ENCODE measurements around the gene CPED1. TPM values are rescaled to one million over a fixed set of nuclear protein-coding genes. Genes with fewer than 3 reads are reported as not detected.
"Not testable (repeated sequence)": the region's sequence is repeated elsewhere in the genome, so short reads cannot be mapped to it uniquely, and the experiment has no call there.

CPED1 gene
- total RNA-seq, 1 donor from 2014 or later = not detected

DNA sequence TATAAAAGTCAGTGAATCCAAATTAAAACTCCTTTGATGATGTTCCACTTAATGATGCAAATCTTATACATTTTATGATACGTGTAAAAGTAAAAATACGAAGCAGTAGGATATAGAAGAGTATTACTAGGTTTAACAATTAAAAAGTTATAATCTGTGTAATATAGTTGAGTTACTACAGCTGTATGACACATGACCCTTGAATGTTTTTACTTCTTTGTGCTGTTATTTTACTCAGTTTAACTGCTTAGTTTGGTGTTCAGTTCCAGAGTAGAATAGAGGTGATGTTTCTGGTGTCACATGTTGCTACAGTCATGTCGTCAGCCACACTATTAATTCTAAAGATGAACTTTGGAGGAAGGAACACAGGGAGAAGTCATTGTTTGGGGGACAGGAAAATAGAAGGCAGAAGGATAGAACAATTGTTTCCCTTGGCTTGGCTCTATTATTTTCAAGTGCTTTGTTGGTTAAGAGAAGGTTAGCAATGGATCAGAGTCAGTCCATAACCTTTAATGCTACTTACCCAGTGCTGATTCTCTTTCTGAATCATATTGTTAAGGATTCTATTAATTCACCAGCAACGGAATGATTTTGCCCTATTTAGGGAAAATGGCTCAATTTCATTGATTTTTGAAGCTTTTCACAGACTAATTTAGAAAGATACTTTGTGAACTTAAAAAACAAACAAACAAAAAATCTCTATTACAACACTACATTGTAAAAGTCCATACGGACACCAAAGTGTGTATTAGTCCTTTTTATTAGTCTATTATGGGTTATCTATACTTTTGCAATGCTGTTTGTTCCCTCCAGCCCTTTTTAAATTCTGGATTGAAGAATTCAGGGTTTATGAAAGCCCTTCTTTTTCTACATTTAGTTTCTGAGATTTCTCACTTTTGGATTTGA is 73.4 kb downstream of the CPED1 start:
- intact Hi-C loops (cut with micrococcal nuclease) = no loop called here

DNA sequence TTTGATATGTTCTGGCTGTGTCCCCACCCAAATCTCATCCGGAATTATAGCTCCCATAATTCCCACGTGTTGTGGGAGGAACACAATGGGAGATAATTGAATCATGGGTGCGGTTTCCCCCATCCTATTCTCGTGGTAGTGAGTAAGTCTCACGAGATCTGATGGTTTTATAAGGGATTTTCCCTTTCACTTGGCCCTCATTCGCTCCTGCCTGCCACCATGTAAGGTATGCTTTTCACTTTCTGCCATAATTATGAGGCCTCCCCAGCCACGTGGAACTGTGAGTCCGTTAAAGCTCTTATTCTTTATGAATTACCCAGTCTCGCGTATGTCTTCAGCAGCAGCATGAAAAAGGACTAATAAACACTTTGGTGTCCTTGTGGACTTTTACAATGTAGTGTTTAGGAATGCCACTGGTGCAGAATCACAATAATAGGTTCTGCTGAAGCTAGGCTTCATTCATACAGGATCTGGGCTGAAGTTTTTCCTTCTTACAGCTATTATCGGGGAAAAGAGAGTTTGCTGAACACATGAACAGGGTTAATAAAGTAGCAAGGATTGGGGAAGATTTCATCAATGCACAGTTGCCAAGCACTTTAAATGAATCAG is 74.3 kb downstream of the CPED1 start:
- intact Hi-C loops (cut with micrococcal nuclease) = no loop called here

DNA sequence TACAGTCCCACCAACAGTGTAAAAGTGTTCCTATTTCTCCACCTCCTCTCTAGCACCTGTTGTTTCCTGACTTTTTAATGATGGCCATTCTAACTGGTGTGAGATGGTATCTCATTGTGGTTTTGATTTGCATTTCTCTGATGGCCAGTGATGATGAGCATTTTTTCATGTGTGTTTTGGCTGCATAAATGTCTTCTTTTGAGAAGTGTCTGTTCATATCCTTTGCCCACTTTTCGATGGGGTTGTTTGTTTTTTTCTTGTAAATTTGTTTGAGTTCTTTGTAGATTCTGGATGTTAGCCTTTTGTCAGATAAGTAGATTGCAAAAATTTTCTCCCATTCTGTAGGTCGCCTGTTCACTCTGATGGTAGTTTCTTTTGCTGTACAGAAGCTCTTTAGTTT is 79.2 kb downstream of the CPED1 start:
- intact Hi-C loops (cut with micrococcal nuclease) = not testable (repeated sequence)

DNA sequence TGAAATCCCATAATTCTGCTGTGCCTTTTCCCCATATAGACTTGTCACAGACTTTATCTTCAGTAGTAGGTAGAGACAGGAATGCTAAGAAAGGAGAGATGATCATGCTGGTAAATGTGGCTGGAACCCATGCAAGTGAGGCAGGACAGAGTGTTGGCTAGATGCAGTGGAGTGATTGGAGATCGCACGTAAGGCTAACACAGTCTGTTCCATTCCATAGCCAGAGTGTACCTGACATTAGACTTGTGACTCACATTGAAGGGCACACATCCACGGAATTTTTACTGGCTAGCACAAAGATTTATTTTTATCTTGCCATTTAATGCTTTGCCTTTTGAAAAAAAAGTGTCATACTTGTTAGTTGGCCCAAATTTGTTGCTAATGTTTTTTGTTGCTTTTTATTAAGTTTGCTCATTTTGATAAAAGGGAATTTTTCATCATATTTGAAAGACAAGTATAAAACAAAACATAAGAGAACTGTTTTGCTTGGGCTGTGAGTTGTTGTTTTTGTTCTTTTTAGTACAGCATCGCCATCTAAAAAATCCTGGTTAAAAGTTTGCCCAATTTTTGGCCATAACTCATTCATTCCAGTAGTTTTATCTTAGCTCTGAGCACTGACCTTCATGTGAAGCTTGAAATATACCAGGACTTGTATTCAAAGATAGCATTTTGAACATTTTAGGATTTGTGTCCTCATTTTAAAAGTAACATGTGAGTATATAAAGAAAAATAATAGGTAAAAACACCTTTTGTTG is 81.0 kb downstream of the CPED1 start:
- intact Hi-C loops (cut with micrococcal nuclease) = no loop called here

DNA sequence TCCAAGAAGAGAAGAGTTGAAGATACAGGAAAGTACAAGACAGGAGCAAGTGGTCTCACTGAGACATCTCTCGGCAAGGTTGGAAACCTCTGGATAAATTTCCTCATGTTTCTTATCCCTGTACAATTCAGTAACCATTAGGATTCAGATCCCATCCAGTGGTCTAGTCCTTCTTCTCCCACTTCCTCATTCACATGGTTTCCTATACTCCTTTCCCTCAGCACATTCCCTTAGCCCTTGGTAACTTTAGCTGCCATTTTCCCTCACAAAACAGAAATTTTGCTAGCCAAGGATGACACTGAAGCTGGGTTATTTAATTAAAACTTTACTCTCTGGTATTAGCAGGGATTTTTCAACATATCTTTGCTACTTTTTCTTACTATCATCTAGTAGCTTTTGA is 82.6 kb downstream of the CPED1 start:
- intact Hi-C loops (cut with micrococcal nuclease) = no loop called here

DNA sequence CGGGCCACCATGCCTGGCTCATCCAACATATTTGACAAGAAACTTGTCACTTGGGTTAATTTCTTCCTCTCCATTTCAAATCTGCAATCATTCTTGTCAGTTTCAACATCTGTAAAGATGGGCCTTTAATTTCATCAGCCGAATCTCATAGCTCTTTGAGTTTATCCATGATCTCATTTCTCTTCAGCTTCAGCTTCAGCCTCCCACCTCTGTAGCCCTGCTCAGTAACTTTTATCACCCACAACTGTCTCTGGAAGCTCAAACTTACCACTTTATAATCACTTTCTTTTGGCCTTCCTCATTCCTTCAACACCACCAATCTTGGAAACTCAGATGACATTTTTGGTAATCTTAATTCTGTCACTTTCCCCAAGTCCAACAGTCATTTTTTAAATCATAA is 83.2 kb downstream of the CPED1 start:
- intact Hi-C loops (cut with micrococcal nuclease) = no loop called here

DNA sequence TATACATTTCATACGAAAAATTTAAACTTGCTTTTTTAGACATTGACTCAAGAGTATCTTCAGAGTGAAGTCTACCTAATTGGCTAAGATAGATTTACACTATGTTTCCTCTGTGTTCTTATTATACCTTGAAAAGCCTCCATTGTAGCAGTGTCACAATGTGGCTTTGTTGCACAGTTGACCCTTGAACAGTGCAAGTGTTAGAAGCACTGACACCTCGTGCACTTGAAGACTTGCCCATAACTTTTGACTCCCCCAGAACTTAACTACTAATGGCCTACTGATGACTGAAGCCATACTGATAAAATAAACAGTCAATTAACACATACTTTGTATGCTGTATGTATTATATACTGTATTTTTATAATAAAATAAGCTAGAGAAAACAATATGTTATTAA is 84.3 kb downstream of the CPED1 start:
- intact Hi-C loops (cut with micrococcal nuclease) = no loop called here

DNA sequence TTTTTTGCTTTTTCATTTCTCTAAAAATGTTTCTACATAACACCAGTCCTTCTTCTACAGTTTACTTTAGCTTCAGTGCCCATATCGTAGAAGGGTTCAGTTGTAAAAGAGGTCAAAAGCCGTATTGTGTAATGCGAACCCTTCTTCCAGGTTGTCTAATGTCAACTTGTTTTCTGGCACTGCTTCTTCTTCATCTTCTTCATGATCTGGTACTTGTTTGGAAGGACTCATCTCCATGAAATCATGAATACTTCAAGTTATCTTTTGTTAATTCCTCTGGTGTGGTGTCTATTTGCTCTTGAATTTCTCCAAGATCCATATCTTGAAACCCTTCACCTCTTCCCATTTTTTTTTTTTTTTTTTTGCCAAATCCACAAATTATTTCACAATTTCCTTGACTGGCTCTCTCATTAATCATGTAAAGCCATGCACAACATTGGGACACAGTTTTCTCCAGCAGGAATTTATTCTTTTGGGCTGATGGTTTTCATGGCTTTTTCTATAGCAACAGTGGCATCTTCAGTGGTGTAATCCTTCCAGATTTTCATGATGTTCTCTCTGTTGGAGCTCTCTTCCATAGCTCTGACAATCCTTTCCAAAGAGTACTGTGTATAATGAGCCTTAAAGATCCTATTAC is 85.1 kb downstream of the CPED1 start:
- intact Hi-C loops (cut with micrococcal nuclease) = no loop called here

DNA sequence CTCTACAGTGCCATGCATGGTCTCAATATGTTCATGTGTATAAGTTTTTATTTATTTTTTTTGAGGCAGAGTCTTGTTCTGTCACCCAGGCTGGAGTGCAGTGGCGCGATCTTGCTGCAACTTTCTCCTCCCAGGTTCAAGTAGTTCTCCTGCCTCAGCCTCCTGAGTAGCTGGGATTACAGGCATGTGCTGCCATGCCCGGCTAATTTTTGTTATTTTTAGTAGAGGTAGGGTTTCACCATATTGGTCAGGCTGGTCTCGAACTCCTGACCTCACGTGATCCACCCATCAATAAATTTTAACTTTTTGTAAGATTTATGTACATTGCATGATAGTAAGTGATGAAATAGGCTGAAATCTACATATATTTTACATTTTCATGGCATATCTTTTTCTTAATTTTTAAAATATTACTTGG is 86.9 kb downstream of the CPED1 start:
- intact Hi-C loops (cut with micrococcal nuclease) = not testable (repeated sequence)

DNA sequence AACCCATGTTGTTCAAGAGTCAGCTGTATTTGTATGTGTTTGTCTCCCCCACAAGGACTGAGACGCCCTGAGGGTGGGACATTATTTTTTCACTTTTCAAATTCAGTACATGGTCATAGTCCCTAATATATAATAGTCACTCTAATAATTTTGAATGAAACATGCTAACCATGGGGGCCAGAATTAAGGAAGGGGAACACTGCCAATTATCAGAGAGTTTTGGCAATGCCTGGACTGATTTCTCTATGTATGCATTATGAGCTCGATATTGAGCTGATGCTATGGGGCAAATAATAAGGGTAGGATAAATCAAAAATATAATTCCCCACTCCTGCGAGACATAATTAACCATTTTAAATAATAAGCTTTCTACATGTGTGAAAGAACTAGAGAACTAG is 87.4 kb downstream of the CPED1 start:
- intact Hi-C loops (cut with micrococcal nuclease) = no loop called here

DNA sequence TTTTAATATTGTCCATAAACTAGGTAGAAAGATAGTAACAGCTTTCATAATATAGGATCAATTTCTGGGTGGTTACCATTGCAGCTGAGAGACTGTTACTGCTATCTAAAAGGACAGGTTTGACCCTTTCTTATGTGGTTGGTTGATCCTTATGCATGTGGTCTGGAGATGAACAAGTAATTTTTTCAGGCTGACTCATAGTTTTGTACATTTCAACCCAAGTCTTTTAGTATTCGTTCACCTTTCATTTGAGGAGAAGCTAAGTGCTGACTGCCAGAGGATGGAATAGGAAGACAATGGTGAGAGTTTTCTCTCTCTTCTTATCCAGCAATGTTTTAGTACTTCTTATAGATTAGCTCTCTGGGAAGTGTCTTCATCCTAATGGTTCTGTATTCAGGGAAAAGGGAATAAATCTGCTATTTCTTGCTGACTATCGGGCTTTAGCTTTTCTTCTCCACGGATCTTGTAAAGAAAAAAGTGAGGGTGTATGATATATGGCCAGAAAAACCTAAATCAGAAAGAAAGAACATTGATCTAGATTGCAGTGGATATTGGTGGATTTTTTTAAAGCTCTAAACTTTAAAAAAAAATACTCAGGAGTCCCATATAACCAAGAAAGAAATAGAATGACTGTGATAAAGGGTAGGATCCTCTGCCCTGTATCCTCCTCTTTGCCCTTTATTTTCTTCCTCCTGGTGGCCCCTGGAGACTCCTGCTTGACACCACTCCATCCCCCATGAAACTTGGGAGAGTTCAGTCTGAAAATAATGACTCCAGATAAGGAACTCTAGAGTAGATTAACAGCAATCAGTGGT is 88.0 kb downstream of the CPED1 start:
- intact Hi-C loops (cut with micrococcal nuclease) = no loop called here

DNA sequence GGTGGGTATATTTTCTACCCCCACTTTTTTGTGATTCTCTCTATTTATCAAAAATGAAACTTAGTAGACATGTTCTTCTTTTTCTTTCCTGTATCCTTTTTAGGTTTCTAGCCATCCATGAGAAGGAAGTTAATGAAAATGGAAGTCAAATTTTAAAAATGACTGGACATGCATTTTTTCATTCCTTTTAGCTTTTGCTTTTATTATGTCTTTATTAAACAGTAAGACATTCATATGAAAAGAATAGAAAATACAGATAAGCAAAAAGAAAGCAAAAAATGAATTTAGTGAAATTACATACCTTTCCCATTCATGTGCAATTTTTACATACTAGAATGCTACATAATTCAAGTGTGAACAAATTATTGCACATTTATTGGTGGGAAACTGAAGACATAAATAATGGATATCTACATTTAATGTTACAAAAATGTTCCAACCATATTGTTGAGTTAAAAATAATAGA is 88.7 kb downstream of the CPED1 start:
- intact Hi-C loops (cut with micrococcal nuclease) = no loop called here

DNA sequence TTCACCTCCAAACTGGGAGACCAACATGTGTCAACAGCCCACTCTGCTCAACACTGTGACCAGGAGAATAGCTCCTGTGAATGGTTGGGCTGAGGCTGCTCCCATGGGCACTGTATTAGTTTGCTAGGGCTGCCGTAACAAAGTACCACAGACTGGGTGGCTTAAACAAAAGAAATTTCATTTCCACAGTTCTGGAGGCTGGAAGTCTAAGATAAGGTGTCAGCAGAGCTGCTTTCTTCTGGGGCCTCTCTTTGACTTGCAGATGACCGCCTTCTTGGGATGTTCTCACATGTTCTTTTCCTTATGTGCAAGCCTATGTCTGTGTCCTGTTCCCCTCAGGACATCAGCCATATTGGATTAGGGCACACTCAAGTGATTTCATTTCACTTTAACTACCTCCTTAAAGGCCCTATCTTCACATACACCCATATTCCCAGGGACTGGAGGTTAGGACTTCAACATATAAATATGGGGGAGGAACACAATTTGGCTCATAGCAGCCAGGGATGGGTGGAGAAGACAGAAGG is 90.3 kb downstream of the CPED1 start:
- intact Hi-C loops (cut with micrococcal nuclease) = no loop called here

DNA sequence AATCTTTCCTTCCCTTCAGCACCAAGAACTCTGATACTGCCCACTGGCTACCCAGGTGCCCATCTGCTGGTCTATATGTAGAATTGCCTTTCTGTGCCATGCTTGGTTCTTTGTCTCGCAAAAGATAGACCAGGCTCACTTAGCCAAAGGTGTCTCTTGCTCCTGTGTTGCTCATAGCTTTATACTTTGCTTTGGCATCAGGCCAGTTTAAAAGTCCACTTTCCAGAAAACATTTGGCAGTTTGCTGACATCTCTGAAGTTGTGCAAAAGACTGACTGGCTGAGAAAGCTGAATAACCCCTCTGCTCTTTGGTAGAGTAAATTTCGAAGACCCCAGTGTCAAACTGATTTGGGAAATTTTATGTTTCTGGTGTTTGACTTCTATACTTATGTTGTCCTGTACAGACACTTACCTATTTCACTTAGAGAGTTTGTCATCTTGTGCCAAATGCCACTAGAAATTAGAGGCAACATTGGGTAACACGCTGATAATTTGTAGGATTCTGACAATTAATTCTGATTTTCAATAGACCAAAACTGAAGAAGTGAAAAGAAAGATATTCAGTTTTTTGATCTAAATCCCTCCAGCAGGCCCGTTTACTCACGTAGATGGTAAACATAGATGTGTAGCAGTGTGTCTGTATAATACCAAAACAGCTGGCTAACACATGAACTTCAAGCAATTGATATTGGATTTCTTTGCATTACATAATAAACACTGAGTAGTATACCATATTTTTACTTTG is 91.1 kb downstream of the CPED1 start:
- intact Hi-C loops (cut with micrococcal nuclease) = no loop called here

DNA sequence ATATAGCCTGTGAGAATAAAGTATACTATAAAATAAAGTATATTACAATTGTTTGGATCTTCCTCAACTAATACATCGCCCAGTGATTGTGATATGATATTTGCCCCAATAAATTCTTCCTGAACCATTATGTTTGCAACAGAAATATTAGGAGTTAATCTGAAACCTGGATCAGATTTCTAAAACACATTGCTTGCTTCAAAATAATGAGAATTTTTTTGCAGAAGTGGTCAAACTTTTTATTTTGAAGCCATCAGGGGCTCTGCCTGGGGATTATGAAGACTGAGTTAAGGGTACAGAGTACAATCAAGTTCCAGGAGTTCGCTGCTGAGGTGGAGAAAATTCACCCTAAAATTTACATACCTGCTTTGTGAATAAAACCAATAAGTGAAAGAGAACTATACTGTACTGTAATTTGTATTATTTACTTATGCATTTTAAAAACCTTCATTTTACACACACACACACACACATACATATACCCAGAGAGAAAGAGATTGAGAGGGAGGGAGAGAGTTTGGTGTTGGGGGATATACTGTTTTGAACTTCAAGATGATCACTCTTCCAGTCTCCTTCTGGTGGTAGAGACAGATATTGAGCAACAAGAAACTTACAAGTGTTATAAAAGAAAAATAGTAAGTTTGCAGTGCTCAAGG is 91.9 kb downstream of the CPED1 start:
- intact Hi-C loops (cut with micrococcal nuclease) = no loop called here

DNA sequence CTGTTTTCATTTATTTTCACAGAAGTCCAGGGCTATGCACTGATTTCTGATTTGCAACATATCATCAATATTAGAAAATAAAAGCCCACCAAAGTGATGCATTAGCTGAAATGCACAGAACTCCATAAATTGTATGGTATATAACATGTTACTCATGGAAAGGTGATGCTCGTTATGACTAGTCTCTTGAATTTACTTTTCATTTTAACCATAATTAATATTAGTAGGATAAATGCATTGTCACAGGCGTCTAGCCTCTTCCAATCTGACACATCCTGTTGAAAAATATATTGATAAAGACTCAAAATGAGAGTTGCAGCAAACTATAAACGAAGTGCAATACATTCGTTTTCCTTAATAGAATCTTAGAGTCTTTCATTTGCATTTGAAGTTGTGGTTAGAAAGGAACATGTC is 92.4 kb downstream of the CPED1 start:
- intact Hi-C loops (cut with micrococcal nuclease) = loop anchor here (1.0 kb wide), 5 partner anchors 27 to 289 kb away; no protein-coding TSS in a partner anchor

DNA sequence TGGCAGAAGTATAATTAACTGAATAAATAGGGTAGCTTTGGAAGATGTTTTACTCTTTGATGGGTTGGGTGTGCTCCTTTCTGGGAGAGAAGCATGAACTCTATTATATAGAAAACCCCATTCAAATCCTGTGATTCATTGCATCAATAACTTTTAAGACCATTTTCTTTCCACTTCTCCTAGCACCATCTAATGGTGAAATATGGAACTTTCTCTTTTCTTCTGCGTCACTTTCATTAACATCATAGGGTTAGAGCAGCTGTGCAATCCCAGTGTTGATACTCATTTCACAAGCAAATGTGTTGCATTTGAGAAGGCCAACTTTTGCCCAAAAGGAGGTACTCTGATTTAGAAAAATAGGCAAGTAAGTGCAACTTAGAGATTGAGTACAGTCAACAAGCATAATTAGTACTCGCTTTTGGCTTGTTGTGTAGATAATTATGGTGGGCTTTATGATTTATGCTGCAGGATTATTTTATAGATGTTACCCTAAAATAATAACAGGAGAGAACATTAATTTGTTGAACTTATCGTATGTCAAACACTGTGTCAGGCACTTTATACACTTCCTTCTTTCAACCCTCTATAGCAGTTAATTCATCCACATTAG is 92.9 kb downstream of the CPED1 start:
- intact Hi-C loops (cut with micrococcal nuclease) = loop anchor here (1.0 kb wide), 5 partner anchors 27 to 289 kb away; no protein-coding TSS in a partner anchor

DNA sequence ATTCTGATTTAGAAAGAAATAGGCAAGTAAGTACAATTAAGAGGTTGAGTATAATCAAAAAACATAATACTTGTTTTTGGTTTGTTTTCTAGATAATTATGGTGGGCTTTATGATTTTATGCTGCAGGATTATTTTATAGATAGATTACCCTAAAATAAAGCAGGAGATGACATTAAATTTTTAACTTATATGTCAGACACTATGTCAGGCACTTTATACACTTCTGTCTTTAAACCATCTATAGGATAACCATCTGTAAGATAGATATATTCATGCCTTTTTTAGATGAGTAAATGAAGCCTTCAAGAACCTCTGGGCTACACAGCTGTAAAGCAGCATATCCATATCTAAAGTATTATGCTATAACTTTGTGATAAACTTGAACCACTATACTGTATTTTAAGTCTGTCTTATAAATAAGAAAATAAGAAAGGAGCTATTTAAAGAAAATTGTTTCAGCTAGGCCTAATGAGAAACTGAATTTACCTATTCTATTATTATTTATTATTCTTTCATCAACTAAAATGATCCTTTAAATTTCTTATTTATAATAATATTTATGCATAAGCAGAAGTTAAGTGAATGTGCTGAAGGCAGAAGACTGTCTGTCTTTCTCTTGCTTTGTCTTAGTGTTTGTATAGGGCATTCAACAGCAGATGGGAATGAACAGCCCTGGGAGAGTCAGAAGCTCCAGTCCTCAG is 94.0 kb downstream of the CPED1 start:
- intact Hi-C loops (cut with micrococcal nuclease) = no loop called here

All from T-helper 1 cell treated with Interleukin-12 subunit alpha and Interleukin-12 subunit beta and Interleukin-4 antibody, amounts not matched to agents 30 ng/mL and 1 ng/mL, for 36 hours (primary cell).